ENCODE results near the gene LGALS7. TPM values are rescaled to one million over a fixed set of nuclear protein-coding genes. Genes with fewer than 3 reads are reported as not detected.

LGALS7 gene
- total and polyA plus RNA-seq, 2 of the 13 experiments (the other 11 are each of a cell fraction or from before 2014, with no cell fraction given), result 0.73 TPM; not detected in 1

DNA sequence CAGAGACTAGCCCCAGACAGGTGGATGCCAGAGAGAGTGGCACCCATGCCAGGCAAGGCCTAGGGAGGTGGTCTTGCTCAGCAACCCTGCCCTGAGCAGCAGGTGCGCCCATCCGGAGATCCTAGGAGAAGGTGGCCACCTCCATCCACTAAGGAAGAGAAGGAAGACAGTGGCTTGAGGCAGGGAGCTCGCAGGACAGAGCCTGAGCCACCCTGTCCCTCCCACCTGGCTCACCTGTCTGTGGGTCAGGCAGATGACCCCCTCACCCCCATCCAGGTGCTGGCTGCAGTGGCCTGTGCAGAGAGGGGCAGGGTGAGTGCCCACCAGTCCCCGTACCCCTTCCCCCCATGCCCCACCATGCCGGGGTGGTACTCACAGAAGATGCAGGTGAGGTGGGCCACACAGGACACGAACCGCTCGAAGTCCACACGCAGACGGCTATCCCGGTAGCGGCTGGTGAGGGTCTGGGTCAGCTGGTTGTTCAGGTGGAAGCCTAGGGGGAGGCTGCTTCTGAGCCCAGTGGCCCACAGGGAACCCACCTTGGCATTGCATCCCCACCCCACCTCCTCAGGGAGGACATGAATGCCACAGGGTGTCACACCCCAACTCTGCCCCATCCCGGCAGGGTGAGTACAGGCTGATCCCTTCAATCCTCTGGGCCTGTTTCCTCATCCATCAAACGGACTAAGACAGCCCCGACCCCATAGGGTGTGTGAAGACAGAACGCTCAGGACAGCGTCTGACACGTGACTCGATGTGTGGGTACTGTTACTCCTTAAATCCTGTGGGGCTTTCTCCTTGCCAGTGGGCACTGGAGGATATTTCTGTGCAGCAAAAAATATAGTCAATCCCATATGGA lies 42.4 kb downstream of the LGALS7 start (continued):
- TF ChIP-seq, protein P1, sequence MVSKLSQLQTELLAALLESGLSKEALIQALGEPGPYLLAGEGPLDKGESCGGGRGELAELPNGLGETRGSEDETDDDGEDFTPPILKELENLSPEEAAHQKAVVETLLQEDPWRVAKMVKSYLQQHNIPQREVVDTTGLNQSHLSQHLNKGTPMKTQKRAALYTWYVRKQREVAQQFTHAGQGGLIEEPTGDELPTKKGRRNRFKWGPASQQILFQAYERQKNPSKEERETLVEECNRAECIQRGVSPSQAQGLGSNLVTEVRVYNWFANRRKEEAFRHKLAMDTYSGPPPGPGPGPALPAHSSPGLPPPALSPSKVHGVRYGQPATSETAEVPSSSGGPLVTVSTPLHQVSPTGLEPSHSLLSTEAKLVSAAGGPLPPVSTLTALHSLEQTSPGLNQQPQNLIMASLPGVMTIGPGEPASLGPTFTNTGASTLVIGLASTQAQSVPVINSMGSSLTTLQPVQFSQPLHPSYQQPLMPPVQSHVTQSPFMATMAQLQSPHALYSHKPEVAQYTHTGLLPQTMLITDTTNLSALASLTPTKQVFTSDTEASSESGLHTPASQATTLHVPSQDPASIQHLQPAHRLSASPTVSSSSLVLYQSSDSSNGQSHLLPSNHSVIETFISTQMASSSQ (IDR thresholded peaks at IDR 0.05; ENCODE audit: low read depth), result no peak
- TF ChIP-seq, protein P1 (CRISPR knock-in tag; IDR thresholded peaks at IDR 0.05; ENCODE audit: borderline replicate concordance), result no peak
- TF ChIP-seq POLR2AphosphoS5 (IDR thresholded peaks at IDR 0.05; ENCODE audit: low read depth, low read length) (peak; percentile 41), MED1 (CRISPR knock-in tag; IDR thresholded peaks at IDR 0.05) (no peak), ZNF550 (CRISPR knock-in tag; IDR thresholded peaks at IDR 0.05; ENCODE audit: borderline replicate concordance) (no peak), ZNF878 (CRISPR knock-in tag; IDR thresholded peaks at IDR 0.05) (no peak), ZSCAN21 (CRISPR knock-in tag; IDR thresholded peaks at IDR 0.05; ENCODE audit: borderline replicate concordance) (0 out of 2 replicates have a peak, but pooled peaks have one; percentile 9), HMGA1 (CRISPR knock-in tag; conservative IDR thresholded peaks at IDR 0.05) (no peak), MYC (CRISPR knock-in tag; IDR thresholded peaks at IDR 0.05; ENCODE audit: borderline replicate concordance) (peak; percentile 17; the same call in 1 of the 2 replicates), ETV6 (CRISPR knock-in tag; conservative IDR thresholded peaks at IDR 0.05) (no peak), TAF15 (IDR thresholded peaks at IDR 0.05; ENCODE audit: low read depth, low read length, poor library complexity, severe bottlenecking) (peak; percentile 59), KDM2A (CRISPR knock-in tag; IDR thresholded peaks at IDR 0.05; ENCODE audit: borderline replicate concordance, low read depth) (no peak; the same call in 1 of the 2 replicates), ZNF792 (CRISPR knock-in tag; IDR thresholded peaks at IDR 0.05) (no peak), RFXANK (CRISPR knock-in tag; IDR thresholded peaks at IDR 0.05) (no peak), NCOR1 (IDR thresholded peaks at IDR 0.05; ENCODE audit: borderline replicate concordance, low read length) (no peak), TCF7L2 (IDR thresholded peaks at IDR 0.05; ENCODE audit: low read depth, low read length) (no peak)
- TF ChIP-seq, protein P2, sequence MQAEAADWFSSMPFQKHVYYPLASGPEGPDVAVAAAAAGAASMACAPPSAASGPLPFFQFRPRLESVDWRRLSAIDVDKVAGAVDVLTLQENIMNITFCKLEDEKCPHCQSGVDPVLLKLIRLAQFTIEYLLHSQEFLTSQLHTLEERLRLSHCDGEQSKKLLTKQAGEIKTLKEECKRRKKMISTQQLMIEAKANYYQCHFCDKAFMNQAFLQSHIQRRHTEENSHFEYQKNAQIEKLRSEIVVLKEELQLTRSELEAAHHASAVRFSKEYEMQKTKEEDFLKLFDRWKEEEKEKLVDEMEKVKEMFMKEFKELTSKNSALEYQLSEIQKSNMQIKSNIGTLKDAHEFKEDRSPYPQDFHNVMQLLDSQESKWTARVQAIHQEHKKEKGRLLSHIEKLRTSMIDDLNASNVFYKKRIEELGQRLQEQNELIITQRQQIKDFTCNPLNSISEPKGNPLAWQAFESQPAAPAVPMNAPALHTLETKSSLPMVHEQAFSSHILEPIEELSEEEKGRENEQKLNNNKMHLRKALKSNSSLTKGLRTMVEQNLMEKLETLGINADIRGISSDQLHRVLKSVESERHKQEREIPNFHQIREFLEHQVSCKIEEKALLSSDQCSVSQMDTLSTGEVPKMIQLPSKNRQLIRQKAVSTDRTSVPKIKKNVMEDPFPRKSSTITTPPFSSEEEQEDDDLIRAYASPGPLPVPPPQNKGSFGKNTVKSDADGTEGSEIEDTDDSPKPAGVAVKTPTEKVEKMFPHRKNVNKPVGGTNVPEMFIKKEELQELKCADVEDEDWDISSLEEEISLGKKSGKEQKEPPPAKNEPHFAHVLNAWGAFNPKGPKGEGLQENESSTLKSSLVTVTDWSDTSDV (CRISPR knock-in tag; IDR thresholded peaks at IDR 0.05), result no peak
- TF ChIP-seq, protein P3, sequence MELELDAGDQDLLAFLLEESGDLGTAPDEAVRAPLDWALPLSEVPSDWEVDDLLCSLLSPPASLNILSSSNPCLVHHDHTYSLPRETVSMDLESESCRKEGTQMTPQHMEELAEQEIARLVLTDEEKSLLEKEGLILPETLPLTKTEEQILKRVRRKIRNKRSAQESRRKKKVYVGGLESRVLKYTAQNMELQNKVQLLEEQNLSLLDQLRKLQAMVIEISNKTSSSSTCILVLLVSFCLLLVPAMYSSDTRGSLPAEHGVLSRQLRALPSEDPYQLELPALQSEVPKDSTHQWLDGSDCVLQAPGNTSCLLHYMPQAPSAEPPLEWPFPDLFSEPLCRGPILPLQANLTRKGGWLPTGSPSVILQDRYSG (CRISPR knock-in tag; IDR thresholded peaks at IDR 0.05), result no peak
- TF ChIP-seq, protein P4, sequence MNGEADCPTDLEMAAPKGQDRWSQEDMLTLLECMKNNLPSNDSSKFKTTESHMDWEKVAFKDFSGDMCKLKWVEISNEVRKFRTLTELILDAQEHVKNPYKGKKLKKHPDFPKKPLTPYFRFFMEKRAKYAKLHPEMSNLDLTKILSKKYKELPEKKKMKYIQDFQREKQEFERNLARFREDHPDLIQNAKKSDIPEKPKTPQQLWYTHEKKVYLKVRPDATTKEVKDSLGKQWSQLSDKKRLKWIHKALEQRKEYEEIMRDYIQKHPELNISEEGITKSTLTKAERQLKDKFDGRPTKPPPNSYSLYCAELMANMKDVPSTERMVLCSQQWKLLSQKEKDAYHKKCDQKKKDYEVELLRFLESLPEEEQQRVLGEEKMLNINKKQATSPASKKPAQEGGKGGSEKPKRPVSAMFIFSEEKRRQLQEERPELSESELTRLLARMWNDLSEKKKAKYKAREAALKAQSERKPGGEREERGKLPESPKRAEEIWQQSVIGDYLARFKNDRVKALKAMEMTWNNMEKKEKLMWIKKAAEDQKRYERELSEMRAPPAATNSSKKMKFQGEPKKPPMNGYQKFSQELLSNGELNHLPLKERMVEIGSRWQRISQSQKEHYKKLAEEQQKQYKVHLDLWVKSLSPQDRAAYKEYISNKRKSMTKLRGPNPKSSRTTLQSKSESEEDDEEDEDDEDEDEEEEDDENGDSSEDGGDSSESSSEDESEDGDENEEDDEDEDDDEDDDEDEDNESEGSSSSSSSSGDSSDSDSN (CRISPR knock-in tag; IDR thresholded peaks at IDR 0.05), result no peak

All from HepG2 (cell line).